Measurements from ENCODE around the gene MTIF2. TPM values are rescaled to one million over a fixed set of nuclear protein-coding genes. Genes with fewer than 3 reads are reported as not detected.
"Not testable (repeated sequence)": the region's sequence is repeated elsewhere in the genome, so short reads cannot be mapped to it uniquely, and the experiment has no call there.

MTIF2 gene
- total and polyA plus RNA-seq, 2 donors (not counting 1 experiment from before 2014, with no cell fraction given), result 22.8 to 54.0 TPM

DNA sequence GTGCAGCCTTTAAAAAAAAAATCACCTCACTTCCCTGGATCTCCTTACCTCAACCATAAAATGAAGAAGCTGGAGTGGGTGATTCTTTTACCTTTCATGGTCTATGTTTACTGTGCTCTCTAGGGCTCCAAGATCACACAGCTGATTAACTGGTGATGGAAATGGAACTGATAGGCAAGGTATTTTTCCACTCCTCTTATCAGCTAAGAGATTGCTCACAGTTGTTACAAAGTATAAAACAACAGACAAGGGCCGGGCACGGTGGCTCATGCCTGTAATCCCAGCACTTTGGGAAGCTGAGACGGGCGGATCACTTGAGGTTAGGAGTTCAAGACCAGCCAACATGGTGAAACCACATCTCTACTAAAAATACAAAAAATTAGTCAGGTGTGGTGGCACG lies 22.0 kb downstream of the MTIF2 start:
- H3K27me3 ChIP-seq (ENCODE audit: control insufficient read depth, insufficient read depth, low read length), result no peaks in the 10 kb centered on the region
- no peaks in the 10 kb centered on the region for H3K36me3 ChIP-seq (ENCODE audit: control insufficient read depth, insufficient read depth, low read length)
- no peaks in the 10 kb centered on the region for H3K79me2 ChIP-seq (ENCODE audit: control insufficient read depth, insufficient read depth, low read length)
- H4K20me1 ChIP-seq (ENCODE audit: control insufficient read depth, extremely low read depth, insufficient read depth, low read length), result no peaks in the 10 kb centered on the region
- H3K4me2 ChIP-seq (ENCODE audit: extremely low read depth, insufficient read depth, low read length), result no peak overlapping the region
- H3K27ac ChIP-seq (ENCODE audit: insufficient read depth, low read length), result no peak overlapping the region
- H3K4me1 ChIP-seq (ENCODE audit: control insufficient read depth, extremely low read depth, insufficient read depth, low read length), result no peaks in the 10 kb centered on the region
- H3K9me3 ChIP-seq (ENCODE audit: control insufficient read depth, insufficient read depth, low read depth, low read length), result no peaks in the 10 kb centered on the region
- H3K9ac ChIP-seq (ENCODE audit: insufficient read depth, low read length), result no peak overlapping the region
- H3K4me3 ChIP-seq (replicated peaks in 1 of 4; ENCODE audit: control extremely low read depth in 1 of 4, insufficient read depth in 1 of 4, low read depth in 3 of 4, low read length in 4 of 4), result no peak overlapping the region
- TF ChIP-seq EZH2 (IDR thresholded peaks at IDR 0.05; ENCODE audit: low read length, missing control alignments), result no peak
- TF ChIP-seq, protein P1, sequence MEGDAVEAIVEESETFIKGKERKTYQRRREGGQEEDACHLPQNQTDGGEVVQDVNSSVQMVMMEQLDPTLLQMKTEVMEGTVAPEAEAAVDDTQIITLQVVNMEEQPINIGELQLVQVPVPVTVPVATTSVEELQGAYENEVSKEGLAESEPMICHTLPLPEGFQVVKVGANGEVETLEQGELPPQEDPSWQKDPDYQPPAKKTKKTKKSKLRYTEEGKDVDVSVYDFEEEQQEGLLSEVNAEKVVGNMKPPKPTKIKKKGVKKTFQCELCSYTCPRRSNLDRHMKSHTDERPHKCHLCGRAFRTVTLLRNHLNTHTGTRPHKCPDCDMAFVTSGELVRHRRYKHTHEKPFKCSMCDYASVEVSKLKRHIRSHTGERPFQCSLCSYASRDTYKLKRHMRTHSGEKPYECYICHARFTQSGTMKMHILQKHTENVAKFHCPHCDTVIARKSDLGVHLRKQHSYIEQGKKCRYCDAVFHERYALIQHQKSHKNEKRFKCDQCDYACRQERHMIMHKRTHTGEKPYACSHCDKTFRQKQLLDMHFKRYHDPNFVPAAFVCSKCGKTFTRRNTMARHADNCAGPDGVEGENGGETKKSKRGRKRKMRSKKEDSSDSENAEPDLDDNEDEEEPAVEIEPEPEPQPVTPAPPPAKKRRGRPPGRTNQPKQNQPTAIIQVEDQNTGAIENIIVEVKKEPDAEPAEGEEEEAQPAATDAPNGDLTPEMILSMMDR (conservative IDR thresholded peaks at IDR 0.05 in 1 of 2, IDR thresholded peaks at IDR 0.05 in 1 of 2; ENCODE audit: low read depth in 1 of 2, low read length in 2 of 2), result no peak
- DNase-seq (ENCODE audit: low read depth in 2 of 2), result no peak
- H2AFZ ChIP-seq (ENCODE audit: low read length), result no peak overlapping the region

DNA sequence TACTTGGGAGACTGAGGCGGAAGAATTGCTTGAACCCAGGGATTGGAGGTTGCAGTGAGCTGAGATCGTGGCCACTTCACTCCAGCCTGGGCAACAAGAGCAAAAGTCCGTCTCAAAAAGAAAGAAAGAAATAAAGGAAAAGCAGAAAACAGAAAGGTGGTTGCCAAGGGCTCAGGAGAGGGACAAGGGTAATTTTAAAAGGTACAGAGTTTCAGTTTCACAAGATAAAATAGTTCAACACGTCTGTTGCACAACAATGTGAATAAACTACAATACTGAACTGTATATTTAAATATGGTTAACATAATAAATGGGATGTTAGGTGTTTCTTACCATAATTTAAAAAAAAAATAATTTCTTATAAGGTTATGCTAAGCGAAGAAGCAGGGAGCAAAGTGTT lies 23.6 kb downstream of the MTIF2 start:
- Histone ChIP-seq H2AFZ (ENCODE audit: low read length) (no peak overlapping the region), H3K9ac (ENCODE audit: insufficient read depth, low read length) (no peak overlapping the region), H3K9me3 (ENCODE audit: control insufficient read depth, insufficient read depth, low read depth, low read length) (no peaks in the 10 kb centered on the region), H3K79me2 (ENCODE audit: control insufficient read depth, insufficient read depth, low read length) (no peaks in the 10 kb centered on the region), H3K27ac (ENCODE audit: insufficient read depth, low read length) (no peak overlapping the region), H3K36me3 (ENCODE audit: control insufficient read depth, insufficient read depth, low read length) (no peaks in the 10 kb centered on the region), H4K20me1 (ENCODE audit: control insufficient read depth, extremely low read depth, insufficient read depth, low read length) (no peaks in the 10 kb centered on the region), H3K4me1 (ENCODE audit: control insufficient read depth, extremely low read depth, insufficient read depth, low read length) (no peaks in the 10 kb centered on the region), H3K27me3 (ENCODE audit: control insufficient read depth, insufficient read depth, low read length) (no peaks in the 10 kb centered on the region), H3K4me2 (ENCODE audit: extremely low read depth, insufficient read depth, low read length) (no peak overlapping the region), H3K4me3 (replicated peaks in 1 of 4; ENCODE audit: control extremely low read depth in 1 of 4, insufficient read depth in 1 of 4, low read depth in 3 of 4, low read length in 4 of 4) (no peak overlapping the region)
- TF ChIP-seq EZH2 (IDR thresholded peaks at IDR 0.05; ENCODE audit: low read length, missing control alignments), result no peak
- TF ChIP-seq, protein P1 (conservative IDR thresholded peaks at IDR 0.05 in 1 of 2, IDR thresholded peaks at IDR 0.05 in 1 of 2; ENCODE audit: low read depth in 1 of 2, low read length in 2 of 2), result no peak
- DNase-seq (ENCODE audit: low read depth in 2 of 2), result no peak

DNA sequence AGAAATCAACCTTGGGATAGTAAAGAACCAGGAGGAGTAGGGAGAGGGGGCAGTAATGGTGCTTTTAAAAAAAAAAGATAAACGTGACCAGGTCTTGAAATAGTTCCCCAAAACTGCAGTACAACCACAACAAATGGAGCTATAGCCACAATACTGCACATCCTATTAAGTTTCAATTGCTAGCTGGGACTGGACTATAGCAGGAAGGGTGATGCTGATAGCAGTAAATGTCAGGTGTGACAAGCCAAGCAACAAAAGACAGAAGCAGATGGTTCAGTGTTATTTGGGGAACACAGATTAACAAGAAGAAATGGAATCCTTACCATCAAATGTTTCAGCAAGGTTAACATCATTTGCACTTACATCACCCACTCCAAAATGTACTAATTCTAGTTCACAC lies 26.4 kb downstream of the MTIF2 start:
- H4K20me1 ChIP-seq (ENCODE audit: control insufficient read depth, extremely low read depth, insufficient read depth, low read length), result no peaks in the 10 kb centered on the region
- H2AFZ ChIP-seq (ENCODE audit: low read length), result no peak overlapping the region
- H3K27ac ChIP-seq (ENCODE audit: insufficient read depth, low read length), result no peak overlapping the region
- H3K36me3 ChIP-seq (ENCODE audit: control insufficient read depth, insufficient read depth, low read length), result no peaks in the 10 kb centered on the region
- H3K4me1 ChIP-seq (ENCODE audit: control insufficient read depth, extremely low read depth, insufficient read depth, low read length), result no peaks in the 10 kb centered on the region
- DNase-seq (ENCODE audit: low read depth in 2 of 2), result no peak
- H3K4me2 ChIP-seq (ENCODE audit: extremely low read depth, insufficient read depth, low read length), result no peak overlapping the region
- TF ChIP-seq, protein P1 (conservative IDR thresholded peaks at IDR 0.05 in 1 of 2, IDR thresholded peaks at IDR 0.05 in 1 of 2; ENCODE audit: low read depth in 1 of 2, low read length in 2 of 2), result no peak
- no peak for TF ChIP-seq EZH2 (IDR thresholded peaks at IDR 0.05; ENCODE audit: low read length, missing control alignments)
- no peak overlapping the region for H3K9ac ChIP-seq (ENCODE audit: insufficient read depth, low read length)
- no peak overlapping the region for H3K4me3 ChIP-seq (replicated peaks in 1 of 4; ENCODE audit: control extremely low read depth in 1 of 4, insufficient read depth in 1 of 4, low read depth in 3 of 4, low read length in 4 of 4)
- H3K79me2 ChIP-seq (ENCODE audit: control insufficient read depth, insufficient read depth, low read length), result no peaks in the 10 kb centered on the region
- no peaks in the 10 kb centered on the region for H3K27me3 ChIP-seq (ENCODE audit: control insufficient read depth, insufficient read depth, low read length)
- H3K9me3 ChIP-seq (ENCODE audit: control insufficient read depth, insufficient read depth, low read depth, low read length), result no peaks in the 10 kb centered on the region

DNA sequence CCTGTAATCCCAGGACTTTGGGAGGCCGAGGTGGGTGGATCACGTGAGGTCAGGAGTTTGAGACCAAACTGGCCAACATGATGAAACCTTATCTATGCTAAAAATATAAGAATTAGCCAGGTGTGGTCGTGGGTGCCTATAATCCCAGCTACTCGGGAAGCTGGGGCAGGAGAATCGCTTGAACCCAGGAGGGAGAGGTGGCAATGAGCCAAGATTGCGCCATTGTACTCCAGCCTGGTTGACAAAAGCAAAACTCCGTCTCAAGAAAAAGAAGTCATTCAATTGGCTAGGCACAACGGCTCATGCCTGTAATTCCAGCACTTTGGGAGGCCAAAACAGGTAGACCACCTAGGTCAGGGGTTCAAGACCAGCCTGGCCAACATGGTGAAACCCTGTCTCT lies 27.4 kb downstream of the MTIF2 start:
- H2AFZ ChIP-seq (ENCODE audit: low read length); H3K4me2 ChIP-seq (ENCODE audit: extremely low read depth, insufficient read depth, low read length); H3K27me3 ChIP-seq (ENCODE audit: control insufficient read depth, insufficient read depth, low read length); H3K4me1 ChIP-seq (ENCODE audit: control insufficient read depth, extremely low read depth, insufficient read depth, low read length); H3K9me3 ChIP-seq (ENCODE audit: control insufficient read depth, insufficient read depth, low read depth, low read length); H3K4me3 ChIP-seq (replicated peaks in 1 of 4; ENCODE audit: control extremely low read depth in 1 of 4, insufficient read depth in 1 of 4, low read depth in 3 of 4, low read length in 4 of 4); H3K79me2 ChIP-seq (ENCODE audit: control insufficient read depth, insufficient read depth, low read length); H4K20me1 ChIP-seq (ENCODE audit: control insufficient read depth, extremely low read depth, insufficient read depth, low read length); H3K27ac ChIP-seq (ENCODE audit: insufficient read depth, low read length); DNase-seq (ENCODE audit: low read depth in 2 of 2); H3K9ac ChIP-seq (ENCODE audit: insufficient read depth, low read length); H3K36me3 ChIP-seq (ENCODE audit: control insufficient read depth, insufficient read depth, low read length): not testable (repeated sequence)

All from fibroblast of lung (primary cell).